Dermis blood vessel endothelial cell (primary cell): ENCODE data around the gene FERMT3. TPM values are rescaled to one million over a fixed set of nuclear protein-coding genes. Genes with fewer than 3 reads are reported as not detected.
"Not testable (repeated sequence)": the region's sequence is repeated elsewhere in the genome, so short reads cannot be mapped to it uniquely, and the experiment has no call there.

ENCODE experiments used
- DNase-seq: peaks from one replicate; pipeline ENCODE4 v3.0.0; 2010
- total RNA-seq: library from RNA; depleted of rRNA; stranded (reverse); fragments of >200 nt; gene quantifications from 2 replicates; pipeline ENCODE4 v1.2.3, GENCODE V29; 2014

The FERMT3 gene
- total RNA-seq, 1 donor from 2014 or later = 6.5 TPM

- no peak for DNase-seq
Measured at GRCh38 chr11:64235437-64236161, 29.1 kb downstream of the FERMT3 start.

- DNase-seq = no peak
Measured at GRCh38 chr11:64237484-64237951, 31.0 kb downstream of the FERMT3 start.

GRCh38 chr11:64238076-64238475, 31.6 kb downstream of the FERMT3 start:
- no peak for DNase-seq

- no peak for DNase-seq
Measured at GRCh38 chr11:64238999-64239398, 32.5 kb downstream of the FERMT3 start.

- no peak for DNase-seq
Measured at GRCh38 chr11:64239662-64240434, 33.3 kb downstream of the FERMT3 start.

GRCh38 chr11:64240435-64241240, 34.1 kb downstream of the FERMT3 start, which contains the start of gene FKBP2:
TSS of gene FKBP2 (plus strand) at chr11:64241095. CDS start at chr11:64242388, 1,293 bp downstream.
- DNase-seq = peak; percentile 98

GRCh38 chr11:64241241-64241490, 34.6 kb downstream of the FERMT3 start:
- peak; percentile 100 for DNase-seq

- DNase-seq = peak; percentile 52
Measured at GRCh38 chr11:64241491-64242374, 35.2 kb downstream of the FERMT3 start.

- no peak for DNase-seq
Measured at GRCh38 chr11:64243236-64243854, 36.8 kb downstream of the FERMT3 start.

- DNase-seq = no peak
Measured at GRCh38 chr11:64244107-64244506, 37.6 kb downstream of the FERMT3 start.

- no peak for DNase-seq
Measured at GRCh38 chr11:64244966-64245365, 38.4 kb downstream of the FERMT3 start.

GRCh38 chr11:64245401-64245796, 38.9 kb downstream of the FERMT3 start:
- peak; percentile 34 for DNase-seq

GRCh38 chr11:64245797-64246620, 39.5 kb downstream of the FERMT3 start:
- peak; percentile 85 for DNase-seq

GRCh38 chr11:64246621-64246870, 40.0 kb downstream of the FERMT3 start:
- DNase-seq = not testable (repeated sequence)

GRCh38 chr11:64246871-64247728, 40.6 kb downstream of the FERMT3 start, which contains the start of gene PPP1R14B:
TSS of gene PPP1R14B (minus strand) at chr11:64246943. CDS start at chr11:64246673, 270 bp downstream.
- DNase-seq = peak; percentile 85

GRCh38 chr11:64247729-64248531, 41.4 kb downstream of the FERMT3 start:
- no peak for DNase-seq

GRCh38 chr11:64248578-64248977, 42.1 kb downstream of the FERMT3 start:
- no peak for DNase-seq

- DNase-seq = no peak
Measured at GRCh38 chr11:64249038-64249437, 42.5 kb downstream of the FERMT3 start.
